NCI-H2196 treated with DMSO at 0.1 percent for 48 hours (cell line): Measurements from ENCODE around the gene CBX6.

Experiments used
- DNase-seq: peaks from one replicate; lab custom pipeline; 2025; ENCODE audit not compliant: unreplicated experiment; lab: John Stamatoyannopoulos, UW

Gene CBX6

GRCh38 chr22:38841211-38841610 is 30.8 kb downstream of the CBX6 start:
- no peak for DNase-seq

- DNase-seq = no peak
These were observed 31.9 kb downstream of the CBX6 start for GRCh38 chr22:38840129-38840528.

- DNase-seq = no peak
These were observed 32.3 kb downstream of the CBX6 start for GRCh38 chr22:38839686-38840085.

GRCh38 chr22:38837414-38837928 is 34.5 kb downstream of the CBX6 start:
- no peak for DNase-seq

- DNase-seq = no peak
These were observed 36.1 kb downstream of the CBX6 start for GRCh38 chr22:38835888-38836301.

GRCh38 chr22:38834991-38835390 is 37.0 kb downstream of the CBX6 start:
- no peak for DNase-seq

- no peak for DNase-seq
These were observed 37.6 kb downstream of the CBX6 start for GRCh38 chr22:38834215-38834953.

GRCh38 chr22:38833061-38833460 is 39.0 kb downstream of the CBX6 start:
- no peak for DNase-seq

- DNase-seq = no peak
These were observed 39.7 kb downstream of the CBX6 start for GRCh38 chr22:38832005-38832978.

- no peak for DNase-seq
These were observed 40.7 kb downstream of the CBX6 start for GRCh38 chr22:38831166-38831945.

- no peak for DNase-seq
These were observed 41.2 kb downstream of the CBX6 start for GRCh38 chr22:38830845-38831108.

GRCh38 chr22:38830026-38830844 is 41.8 kb downstream of the CBX6 start:
- no peak for DNase-seq

- DNase-seq = no peak
These were observed 42.5 kb downstream of the CBX6 start for GRCh38 chr22:38829485-38829884.

- no peak for DNase-seq
These were observed 43.3 kb downstream of the CBX6 start for GRCh38 chr22:38828616-38829205.

GRCh38 chr22:38828191-38828590 is 43.8 kb downstream of the CBX6 start:
- no peak for DNase-seq

- no peak for DNase-seq
These were observed 44.5 kb downstream of the CBX6 start for GRCh38 chr22:38827510-38827909.

- DNase-seq = no peak
These were observed 45.2 kb downstream of the CBX6 start for GRCh38 chr22:38826801-38827200.

GRCh38 chr22:38826386-38826785 is 45.6 kb downstream of the CBX6 start:
- DNase-seq = no peak

- no peak for DNase-seq
These were observed 47.4 kb downstream of the CBX6 start for GRCh38 chr22:38824585-38824984.

GRCh38 chr22:38823637-38824036 is 48.4 kb downstream of the CBX6 start:
- DNase-seq = no peak
